DOHH2 (cell line): ENCODE results near the gene TIMM44.

Experiments
- H3F3A ChIP-seq: fragments of 200-600 bp; sonication (generic), shearing (Covaris generic); 2 replicates; pipeline ENCODE4 v1.6.0; 2016; ENCODE audit warnings: antibody characterized with exemption, mild to moderate bottlenecking; ENCODE audit not compliant: control insufficient read depth, insufficient read depth
- H3K27ac ChIP-seq: fragments of 200-600 bp; sonication (generic); 2 replicates; pipeline ENCODE4 v1.5.1; 2014; ENCODE audit warnings: low read depth, mild to moderate bottlenecking, low read length, moderate library complexity
- H3K27me3 ChIP-seq: fragments of 200-600 bp; sonication (generic); 2 replicates; pipeline ENCODE4 v1.6.1; 2014; ENCODE audit warnings: mild to moderate bottlenecking, low read length, mixed read lengths; ENCODE audit not compliant: control insufficient read depth
- H3K36me3 ChIP-seq: fragments of 200-600 bp; sonication (generic); 2 replicates; pipeline ENCODE4 v1.6.1; 2014; ENCODE audit warnings: mild to moderate bottlenecking, low read length, moderate library complexity, mixed read lengths; ENCODE audit not compliant: control insufficient read depth
- H3K4me1 ChIP-seq: fragments of 200-600 bp; sonication (generic); 2 replicates; pipeline ENCODE4 v1.6.1; 2014; ENCODE audit warnings: mild to moderate bottlenecking, low read length, mixed read lengths; ENCODE audit not compliant: control insufficient read depth
- H3K4me2 ChIP-seq: fragments of 200-600 bp; sonication (generic); 2 replicates; pipeline ENCODE4 v1.6.0; 2014; ENCODE audit warnings: mild to moderate bottlenecking, low read length, moderate library complexity
- H3K4me3 ChIP-seq: fragments of 200-600 bp; sonication (generic); 2 replicates; pipeline ENCODE4 v1.5.1; 2014; ENCODE audit warnings: mild to moderate bottlenecking, low read length, mixed read lengths
- H3K79me2 ChIP-seq: fragments of 200-600 bp; sonication (generic); 2 replicates; pipeline ENCODE4 v1.6.1; 2014; ENCODE audit warnings: mild to moderate bottlenecking, low read length, mixed read lengths; ENCODE audit not compliant: control insufficient read depth
- H3K9me2 ChIP-seq: fragments of 200-600 bp; sonication (generic); replicated peaks from 2 replicates; pipeline ENCODE4 v1.6.1; 2014; ENCODE audit warnings: mild to moderate bottlenecking, low read length, mixed read lengths; ENCODE audit not compliant: control insufficient read depth
- H3K9me3 ChIP-seq: fragments of 200-600 bp; sonication (generic); 2 replicates; pipeline ENCODE4 v1.6.1; 2014; ENCODE audit warnings: antibody characterized with exemption, low read length, mixed read lengths; ENCODE audit not compliant: control insufficient read depth, insufficient read depth
- H4K20me1 ChIP-seq: fragments of 200-600 bp; sonication (generic); 2 replicates; pipeline ENCODE4 v1.6.0; 2014; ENCODE audit warnings: low read depth, mild to moderate bottlenecking, antibody characterized with exemption, low read length, moderate library complexity; ENCODE audit not compliant: control insufficient read depth, insufficient read depth
- EZH2phosphoT487 ChIP-seq: fragments of 200-600 bp; sonication (generic); IDR thresholded peaks from 2 replicates; pipeline ENCODE4 v1.6.1; 2017; ENCODE audit warnings: borderline replicate concordance, mild to moderate bottlenecking, antibody characterized with exemption, low read length, moderate library complexity, mixed read lengths
- TF ChIP-seq, protein P1 (sequence below): fragments of 200-600 bp; sonication (generic); IDR thresholded peaks from one replicate; pipeline ENCODE4 v1.5.1; 2014; ENCODE audit warnings: antibody characterized with exemption, mild to moderate bottlenecking, low read depth, low read length; ENCODE audit not compliant: poor library complexity, severe bottlenecking

The TIMM44 gene

GRCh38 chr19:7883796-7884570, 59.5 kb downstream of the TIMM44 start:
- H3K79me2 ChIP-seq = no peaks in the 10 kb centered on the region
- H3K36me3 ChIP-seq = no peaks in the 10 kb centered on the region
- no peak overlapping the region for H3K27ac ChIP-seq
- no peak overlapping the region for H3K4me3 ChIP-seq
- H3K4me2 ChIP-seq = no peak overlapping the region
- peaks cover 12% of the 10 kb centered on the region for H3K27me3 ChIP-seq
- H4K20me1 ChIP-seq = no peaks in the 10 kb centered on the region
- H3F3A ChIP-seq = no peaks in the 10 kb centered on the region
- TF ChIP-seq, protein P1, sequence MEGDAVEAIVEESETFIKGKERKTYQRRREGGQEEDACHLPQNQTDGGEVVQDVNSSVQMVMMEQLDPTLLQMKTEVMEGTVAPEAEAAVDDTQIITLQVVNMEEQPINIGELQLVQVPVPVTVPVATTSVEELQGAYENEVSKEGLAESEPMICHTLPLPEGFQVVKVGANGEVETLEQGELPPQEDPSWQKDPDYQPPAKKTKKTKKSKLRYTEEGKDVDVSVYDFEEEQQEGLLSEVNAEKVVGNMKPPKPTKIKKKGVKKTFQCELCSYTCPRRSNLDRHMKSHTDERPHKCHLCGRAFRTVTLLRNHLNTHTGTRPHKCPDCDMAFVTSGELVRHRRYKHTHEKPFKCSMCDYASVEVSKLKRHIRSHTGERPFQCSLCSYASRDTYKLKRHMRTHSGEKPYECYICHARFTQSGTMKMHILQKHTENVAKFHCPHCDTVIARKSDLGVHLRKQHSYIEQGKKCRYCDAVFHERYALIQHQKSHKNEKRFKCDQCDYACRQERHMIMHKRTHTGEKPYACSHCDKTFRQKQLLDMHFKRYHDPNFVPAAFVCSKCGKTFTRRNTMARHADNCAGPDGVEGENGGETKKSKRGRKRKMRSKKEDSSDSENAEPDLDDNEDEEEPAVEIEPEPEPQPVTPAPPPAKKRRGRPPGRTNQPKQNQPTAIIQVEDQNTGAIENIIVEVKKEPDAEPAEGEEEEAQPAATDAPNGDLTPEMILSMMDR = no peak
- no peaks in the 10 kb centered on the region for H3K9me2 ChIP-seq
- no peaks in the 10 kb centered on the region for H3K9me3 ChIP-seq
- H3K4me1 ChIP-seq = no peaks in the 10 kb centered on the region

- Histone ChIP-seq H3K27ac (no peak overlapping the region), H3K4me1 (no peaks in the 10 kb centered on the region), H3K4me3 (no peak overlapping the region), H3K79me2 (no peaks in the 10 kb centered on the region), H3F3A (no peaks in the 10 kb centered on the region), H3K9me2 (no peaks in the 10 kb centered on the region), H4K20me1 (no peaks in the 10 kb centered on the region), H3K27me3 (peaks cover 4% of the 10 kb centered on the region; the same call in 1 of the 2 replicates), H3K36me3 (no peaks in the 10 kb centered on the region), H3K9me3 (no peaks in the 10 kb centered on the region), H3K4me2 (no peak overlapping the region)
- TF ChIP-seq EZH2phosphoT487 = no peak
- TF ChIP-seq, protein P1 = no peak
These were observed 60.4 kb downstream of the TIMM44 start for GRCh38 chr19:7883105-7883504.

DNA sequence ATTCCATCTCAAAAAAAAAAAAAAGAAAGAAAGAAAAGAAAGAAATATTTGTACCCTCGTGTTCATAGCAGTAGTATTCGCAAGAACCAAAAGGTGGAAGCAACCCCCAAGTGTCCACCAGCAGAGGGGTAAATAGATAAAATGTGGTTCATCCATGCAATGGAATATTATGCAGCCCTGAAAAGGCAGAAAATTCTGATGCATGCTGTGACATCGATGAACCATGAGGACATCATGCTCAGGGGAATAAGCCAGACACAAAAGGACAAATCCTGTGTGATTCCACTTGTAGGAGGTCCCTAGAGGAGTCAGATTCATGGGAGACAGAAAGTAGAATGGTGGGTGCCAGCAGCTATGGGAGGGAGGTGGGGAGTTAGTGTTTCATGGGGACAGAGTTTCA, 61.6 kb downstream of the TIMM44 start:
- Histone ChIP-seq H3K27me3 (no peaks in the 10 kb centered on the region), H3K4me2 (no peak overlapping the region), H3F3A (no peaks in the 10 kb centered on the region), H3K9me3 (no peaks in the 10 kb centered on the region), H3K79me2 (no peaks in the 10 kb centered on the region), H3K36me3 (no peaks in the 10 kb centered on the region), H4K20me1 (no peaks in the 10 kb centered on the region), H3K4me1 (no peaks in the 10 kb centered on the region), H3K9me2 (no peaks in the 10 kb centered on the region), H3K27ac (no peak overlapping the region), H3K4me3 (no peak overlapping the region)
- no peak for TF ChIP-seq EZH2phosphoT487
- TF ChIP-seq, protein P1 = no peak
